Measurements from ENCODE around the gene MRAP2. TPM values are rescaled to one million over a fixed set of nuclear protein-coding genes. Genes with fewer than 3 reads are reported as not detected.

Gene MRAP2
- total RNA-seq, 4 donors from 2014 or later = 2.7 to 7.4 (median 3.7) TPM

DNA sequence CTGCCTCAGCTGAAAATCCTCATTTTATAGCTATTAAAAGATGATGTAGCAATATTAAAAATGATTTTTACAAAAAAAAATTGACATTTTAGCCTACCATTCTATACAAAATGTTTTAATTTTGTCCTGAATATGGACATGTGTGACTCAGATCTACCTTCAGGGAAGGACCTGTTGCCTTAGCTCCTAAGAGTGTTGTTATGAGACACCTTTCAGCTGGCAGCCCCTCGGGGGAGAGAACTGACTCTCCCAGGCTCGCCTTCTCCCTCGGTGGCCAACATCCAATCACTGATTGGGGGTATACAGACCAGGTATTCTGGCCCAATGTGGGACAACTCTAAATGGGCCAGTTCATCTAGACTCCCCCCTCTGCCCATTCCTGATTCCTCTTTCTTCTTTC lies 32.5 kb upstream of the MRAP2 start:
- DNase-seq = no peak
- TF ChIP-seq, protein P1, sequence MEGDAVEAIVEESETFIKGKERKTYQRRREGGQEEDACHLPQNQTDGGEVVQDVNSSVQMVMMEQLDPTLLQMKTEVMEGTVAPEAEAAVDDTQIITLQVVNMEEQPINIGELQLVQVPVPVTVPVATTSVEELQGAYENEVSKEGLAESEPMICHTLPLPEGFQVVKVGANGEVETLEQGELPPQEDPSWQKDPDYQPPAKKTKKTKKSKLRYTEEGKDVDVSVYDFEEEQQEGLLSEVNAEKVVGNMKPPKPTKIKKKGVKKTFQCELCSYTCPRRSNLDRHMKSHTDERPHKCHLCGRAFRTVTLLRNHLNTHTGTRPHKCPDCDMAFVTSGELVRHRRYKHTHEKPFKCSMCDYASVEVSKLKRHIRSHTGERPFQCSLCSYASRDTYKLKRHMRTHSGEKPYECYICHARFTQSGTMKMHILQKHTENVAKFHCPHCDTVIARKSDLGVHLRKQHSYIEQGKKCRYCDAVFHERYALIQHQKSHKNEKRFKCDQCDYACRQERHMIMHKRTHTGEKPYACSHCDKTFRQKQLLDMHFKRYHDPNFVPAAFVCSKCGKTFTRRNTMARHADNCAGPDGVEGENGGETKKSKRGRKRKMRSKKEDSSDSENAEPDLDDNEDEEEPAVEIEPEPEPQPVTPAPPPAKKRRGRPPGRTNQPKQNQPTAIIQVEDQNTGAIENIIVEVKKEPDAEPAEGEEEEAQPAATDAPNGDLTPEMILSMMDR (IDR thresholded peaks at IDR 0.05) = no peak
- TF ChIP-seq POLR2A (IDR thresholded peaks at IDR 0.05) = no peak
- no peaks in the 10 kb centered on the region for H3K9me3 ChIP-seq
- no peaks in the 10 kb centered on the region for H3K27me3 ChIP-seq
- no peak overlapping the region for H3K27ac ChIP-seq
- H3K36me3 ChIP-seq = no peaks in the 10 kb centered on the region
- no peaks in the 10 kb centered on the region for H3K4me1 ChIP-seq
- H3K4me3 ChIP-seq = no peak overlapping the region

DNA sequence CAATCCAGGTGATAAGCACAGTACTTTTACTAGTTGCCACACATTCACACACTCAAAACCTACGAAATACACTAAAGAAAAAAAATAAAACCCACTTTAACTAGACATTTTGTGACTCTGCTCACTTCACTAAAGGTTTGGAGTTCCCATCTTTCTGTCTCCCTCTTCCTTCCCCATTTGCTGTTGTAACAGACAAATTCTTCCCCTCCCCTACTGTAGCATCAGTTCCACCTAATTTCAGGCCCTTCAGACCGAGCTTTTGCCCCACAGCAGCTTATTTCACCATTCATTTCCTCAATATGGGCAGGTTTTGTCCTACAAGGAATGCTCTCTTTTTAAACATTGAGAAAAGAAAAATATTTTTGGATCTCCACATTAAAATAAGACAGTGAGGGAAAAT lies 31.3 kb upstream of the MRAP2 start:
- TF ChIP-seq, protein P1 (IDR thresholded peaks at IDR 0.05) = no peak
- no peak for TF ChIP-seq POLR2A (IDR thresholded peaks at IDR 0.05)
- Histone ChIP-seq H3K4me1 (no peaks in the 10 kb centered on the region), H3K4me3 (no peak overlapping the region), H3K27me3 (no peaks in the 10 kb centered on the region), H3K9me3 (no peaks in the 10 kb centered on the region), H3K27ac (no peak overlapping the region), H3K36me3 (no peaks in the 10 kb centered on the region)
- DNase-seq = no peak

DNA sequence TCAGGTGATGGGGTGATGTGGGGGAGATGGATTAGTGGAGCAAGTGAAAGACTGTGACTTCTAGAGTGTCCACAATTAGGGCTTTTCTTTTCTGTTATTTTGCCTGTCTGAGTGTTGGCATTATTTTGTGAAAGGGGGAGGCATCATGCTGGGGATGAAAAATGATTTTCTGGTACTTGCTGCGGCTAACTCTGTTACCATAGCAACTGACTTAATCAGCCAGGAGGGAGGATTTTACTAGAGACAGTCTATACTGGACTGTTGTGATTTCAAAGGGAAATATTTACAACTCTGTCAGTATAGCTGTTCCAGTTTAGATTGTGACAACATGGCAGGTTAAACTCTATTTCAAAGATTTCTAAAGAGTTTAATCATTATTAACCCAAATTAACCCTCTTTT lies 30.4 kb upstream of the MRAP2 start:
- TF ChIP-seq, protein P1 (IDR thresholded peaks at IDR 0.05) = no peak
- no peak for TF ChIP-seq POLR2A (IDR thresholded peaks at IDR 0.05)
- no peak overlapping the region for H3K27ac ChIP-seq
- no peaks in the 10 kb centered on the region for H3K9me3 ChIP-seq
- no peak for DNase-seq
- no peaks in the 10 kb centered on the region for H3K36me3 ChIP-seq
- no peaks in the 10 kb centered on the region for H3K27me3 ChIP-seq
- no peaks in the 10 kb centered on the region for H3K4me1 ChIP-seq
- no peak overlapping the region for H3K4me3 ChIP-seq

DNA sequence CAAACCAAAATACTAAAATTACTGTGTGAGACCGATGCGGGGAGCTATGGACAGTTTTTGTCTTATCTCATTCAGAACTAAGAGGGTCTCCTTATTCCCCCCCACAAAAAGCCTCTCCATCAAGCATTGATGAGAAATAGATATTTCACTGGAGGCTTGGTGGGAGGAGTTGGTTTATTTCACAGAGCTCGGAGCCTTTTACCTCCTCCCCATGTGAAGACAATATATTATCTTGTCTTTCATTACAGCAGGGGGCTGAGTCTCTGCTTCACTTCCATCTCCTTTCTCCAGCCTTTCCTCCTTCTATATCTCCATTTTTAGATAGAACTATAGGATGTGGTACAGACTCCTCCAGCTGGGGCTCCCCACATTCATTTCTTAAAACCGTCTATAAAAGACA lies 29.9 kb upstream of the MRAP2 start:
- H3K4me3 ChIP-seq = no peak overlapping the region
- no peak overlapping the region for H3K27ac ChIP-seq
- TF ChIP-seq, protein P1 (IDR thresholded peaks at IDR 0.05) = no peak
- TF ChIP-seq POLR2A (IDR thresholded peaks at IDR 0.05) = no peak
- no peaks in the 10 kb centered on the region for H3K36me3 ChIP-seq
- H3K9me3 ChIP-seq = no peaks in the 10 kb centered on the region
- no peaks in the 10 kb centered on the region for H3K4me1 ChIP-seq
- no peaks in the 10 kb centered on the region for H3K27me3 ChIP-seq
- no peak for DNase-seq

DNA sequence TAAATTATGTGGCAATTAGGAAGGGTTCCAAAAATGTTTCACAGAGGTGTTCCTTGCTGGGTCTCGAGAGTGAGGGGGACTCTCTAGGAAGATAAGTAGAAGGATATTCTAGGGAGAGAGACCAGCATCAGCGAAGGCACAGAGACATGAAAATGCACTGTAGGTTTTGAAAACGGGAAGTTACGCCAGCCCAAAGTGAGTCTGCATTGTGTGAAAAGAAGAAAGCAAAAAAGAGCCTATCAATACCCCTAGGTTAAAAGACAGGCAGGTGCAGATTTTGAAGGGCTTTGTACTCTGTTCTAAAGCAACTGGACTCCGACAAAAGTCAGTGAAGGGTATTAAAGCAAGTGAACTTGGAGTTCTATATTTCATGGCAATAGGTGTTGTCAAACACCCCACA lies 25.7 kb upstream of the MRAP2 start:
- no peak overlapping the region for H3K4me3 ChIP-seq
- H3K4me1 ChIP-seq = no peaks in the 10 kb centered on the region
- H3K36me3 ChIP-seq = no peaks in the 10 kb centered on the region
- H3K9me3 ChIP-seq = no peaks in the 10 kb centered on the region
- H3K27ac ChIP-seq = no peak overlapping the region
- no peaks in the 10 kb centered on the region for H3K27me3 ChIP-seq
- DNase-seq = no peak
- TF ChIP-seq POLR2A (IDR thresholded peaks at IDR 0.05) = no peak
- TF ChIP-seq, protein P1 (IDR thresholded peaks at IDR 0.05) = no peak

DNA sequence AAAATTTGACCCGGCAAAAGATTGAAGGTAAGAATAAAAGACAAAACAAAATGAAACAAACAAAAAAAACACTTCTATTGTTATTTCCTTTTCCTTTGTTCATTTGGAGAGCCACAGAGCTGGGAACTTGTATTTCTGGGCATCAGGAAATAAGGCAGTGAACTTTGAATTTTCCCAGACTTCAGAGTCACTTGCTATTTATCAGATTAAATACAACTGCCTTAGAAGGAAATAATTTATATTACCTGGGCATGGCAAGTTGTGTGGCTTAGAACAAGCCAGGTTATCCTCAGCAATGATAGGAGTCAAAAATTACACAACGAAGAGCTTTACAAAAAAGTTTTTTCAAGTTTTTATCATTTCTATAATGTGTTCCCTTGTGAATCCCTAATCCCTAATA lies 20.2 kb upstream of the MRAP2 start:
- no peaks in the 10 kb centered on the region for H3K9me3 ChIP-seq
- no peak overlapping the region for H3K4me3 ChIP-seq
- TF ChIP-seq, protein P1 (IDR thresholded peaks at IDR 0.05) = no peak
- TF ChIP-seq POLR2A (IDR thresholded peaks at IDR 0.05) = no peak
- no peaks in the 10 kb centered on the region for H3K36me3 ChIP-seq
- no peak for DNase-seq
- peaks cover 0 to 10% (median 0%) of the 10 kb centered on the region in 4 donors for H3K4me1 ChIP-seq
- H3K27ac ChIP-seq = no peak overlapping the region
- H3K27me3 ChIP-seq = no peaks in the 10 kb centered on the region

Data from Peyer's patch (tissue), 4 donors.